Mesendoderm (in vitro differentiated cells): Measurements from ENCODE around the gene XYLT2. TPM values are rescaled to one million over a fixed set of nuclear protein-coding genes. Genes with fewer than 3 reads are reported as not detected.

ENCODE experiments used
- small RNA-seq: library from polyadenylated mRNA; stranded (forward); fragments of <200 nt; extraction: miRNeasy Mini kit (QIAGEN cat#:217004); gene quantifications from one replicate; pipeline ENCODE3, GENCODE V24; 2013; ENCODE audit not compliant: insufficient read depth

XYLT2 gene

Small RNAs within 50 kb of the gene (small RNA-seq; reads per million reads assigned to genes)
- not detected for gene RF00019
